ENCODE measurements around the gene INPP4B.
"Not testable (repeated sequence)": the region's sequence is repeated elsewhere in the genome, so short reads cannot be mapped to it uniquely, and the experiment has no call there.

The INPP4B gene

GRCh38 chr4:142823796-142824195, 22.3 kb downstream of the INPP4B start:
- no peak for DNase-seq

- no peak for DNase-seq
Observed at GRCh38 chr4:142818476-142818875, 27.6 kb downstream of the INPP4B start.

GRCh38 chr4:142818031-142818430, 28.1 kb downstream of the INPP4B start:
- no peak for DNase-seq

- no peak for DNase-seq
Observed at GRCh38 chr4:142817442-142817841, 28.7 kb downstream of the INPP4B start.

GRCh38 chr4:142815834-142816233, 30.3 kb downstream of the INPP4B start:
- DNase-seq = no peak

GRCh38 chr4:142813388-142813787, 32.7 kb downstream of the INPP4B start:
- no peak for DNase-seq

GRCh38 chr4:142812091-142812490, 34.0 kb downstream of the INPP4B start:
- DNase-seq = no peak

GRCh38 chr4:142811034-142811433, 35.1 kb downstream of the INPP4B start:
- DNase-seq = no peak

GRCh38 chr4:142809559-142809958, 36.5 kb downstream of the INPP4B start:
- DNase-seq = no peak

GRCh38 chr4:142803879-142804278, 42.2 kb downstream of the INPP4B start:
- DNase-seq = not testable (repeated sequence)

GRCh38 chr4:142801966-142802365, 44.1 kb downstream of the INPP4B start:
- no peak for DNase-seq

GRCh38 chr4:142781114-142781513, 65.0 kb downstream of the INPP4B start:
- no peak for DNase-seq

- no peak for DNase-seq
Observed at GRCh38 chr4:142778900-142779299, 67.2 kb downstream of the INPP4B start.

- no peak for DNase-seq
Observed at GRCh38 chr4:142778430-142778829, 67.7 kb downstream of the INPP4B start.

- DNase-seq = no peak
Observed at GRCh38 chr4:142777045-142777743, 68.9 kb downstream of the INPP4B start.

GRCh38 chr4:142776026-142776425, 70.1 kb downstream of the INPP4B start:
- DNase-seq = no peak

- no peak for DNase-seq
Observed at GRCh38 chr4:142773505-142773904, 72.6 kb downstream of the INPP4B start.

- no peak for DNase-seq
Observed at GRCh38 chr4:142762280-142762679, 83.8 kb downstream of the INPP4B start.

GRCh38 chr4:142752202-142752786, 93.8 kb downstream of the INPP4B start:
- DNase-seq = no peak

GRCh38 chr4:142743121-142743825, 102.8 kb downstream of the INPP4B start:
- no peak for DNase-seq

- DNase-seq = no peak
Observed at GRCh38 chr4:142741995-142742394, 104.1 kb downstream of the INPP4B start.

- no peak for DNase-seq
Observed at GRCh38 chr4:142728233-142728632, 117.9 kb downstream of the INPP4B start.

- no peak for DNase-seq
Observed at GRCh38 chr4:142727149-142727548, 119.0 kb downstream of the INPP4B start.

GRCh38 chr4:142725886-142726285, 120.2 kb downstream of the INPP4B start:
- no peak for DNase-seq
